Measurements from ENCODE around the gene FOXA2.

GRCh38 chr20:22566876-22567658 lies 17.3 kb downstream of the FOXA2 start:
- TF ChIP-seq TAF1 (IDR thresholded peaks at IDR 0.05; ENCODE audit: low read depth) (no peak), EZH2 (IDR thresholded peaks at IDR 0.05; ENCODE audit: borderline replicate concordance, insufficient read depth, low read length, poor library complexity, severe bottlenecking) (no peak), EP300 (conservative IDR thresholded peaks at IDR 0.05; ENCODE audit: poor library complexity, severe bottlenecking) (no peak), CTCF (IDR thresholded peaks at IDR 0.05; ENCODE audit: poor library complexity, severe bottlenecking) (no peak)
